ENCODE data around the gene LRRC8D.
"Not testable (repeated sequence)": the region's sequence is repeated elsewhere in the genome, so short reads cannot be mapped to it uniquely, and the experiment has no call there.

LRRC8D gene

DNA sequence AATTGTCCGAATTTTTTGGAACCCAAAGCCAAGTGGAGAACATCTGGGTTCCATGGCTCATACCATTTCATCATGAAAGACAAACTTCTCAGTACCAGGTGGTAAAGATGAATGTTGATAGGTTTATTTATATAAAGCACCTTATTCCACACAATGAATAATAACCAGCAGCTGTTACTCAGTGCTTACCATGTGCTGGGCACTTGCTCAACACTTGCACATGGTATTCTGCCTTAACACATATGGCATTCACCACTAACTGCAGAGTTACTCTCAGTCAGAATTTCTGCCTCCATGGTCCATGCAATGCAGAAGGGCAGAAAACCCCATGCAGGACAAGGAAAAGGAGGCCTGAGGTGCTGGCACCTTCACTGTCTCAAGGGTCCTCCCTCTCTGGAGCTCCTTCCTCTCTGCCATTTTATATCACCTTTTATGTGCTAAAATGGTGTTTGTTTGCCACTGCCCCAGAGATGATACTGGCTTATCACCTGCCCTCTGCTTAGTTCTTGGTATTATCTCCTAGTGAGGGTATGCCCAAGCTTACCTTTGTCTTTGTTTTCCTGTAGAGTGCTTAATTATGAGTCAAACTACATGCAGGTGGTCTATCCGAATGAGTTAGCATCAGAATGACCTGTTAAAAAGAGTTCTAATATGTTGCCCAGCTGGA lies 97.4 kb downstream of the LRRC8D start:
- DNase-seq: no peak

- DNase-seq: no peak
Observed at GRCh38 chr1:89918794-89919155, 97.9 kb downstream of the LRRC8D start.

DNA sequence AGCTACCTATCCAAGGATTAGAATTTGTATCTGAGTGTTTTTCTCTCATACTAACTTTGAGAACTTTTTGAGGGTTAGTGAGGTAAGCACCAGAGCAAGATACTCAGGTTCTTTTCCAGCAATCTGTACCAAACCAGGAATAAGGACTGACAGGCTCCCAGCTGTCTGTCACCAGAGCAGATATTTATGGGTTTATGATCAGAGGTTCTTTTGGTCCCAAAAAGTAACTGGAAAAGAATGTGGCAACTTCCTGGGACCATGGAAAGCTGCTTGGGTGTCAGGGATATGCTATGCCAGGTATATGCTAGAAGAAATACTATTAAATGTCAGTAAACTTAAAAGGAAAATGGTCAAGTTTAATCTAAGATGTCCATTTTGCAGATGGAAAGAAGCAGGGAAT lies 98.3 kb downstream of the LRRC8D start:
- DNase-seq: no peak

DNA sequence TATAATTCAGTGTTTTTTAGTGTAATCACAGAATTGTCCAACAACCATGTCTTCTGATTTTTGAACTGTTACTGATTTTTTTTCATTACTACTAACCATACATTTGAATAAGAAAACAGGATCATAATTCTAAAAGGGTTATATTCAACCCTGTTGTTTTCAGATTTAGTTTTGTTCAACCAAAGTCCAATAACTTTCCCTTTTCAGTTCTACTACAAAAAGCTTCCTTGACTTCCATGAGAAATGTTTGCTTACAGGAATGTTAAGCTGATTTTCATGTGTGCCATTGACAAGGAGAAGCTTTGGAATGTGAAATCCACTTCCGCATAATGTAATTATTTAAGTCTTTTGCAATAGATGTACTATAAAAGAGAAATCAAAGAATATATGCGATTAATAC lies 102.1 kb downstream of the LRRC8D start:
- no peak for DNase-seq

- DNase-seq: no peak
Observed at GRCh38 chr1:89923517-89923916, 102.7 kb downstream of the LRRC8D start.

GRCh38 chr1:89924075-89924474 lies 103.2 kb downstream of the LRRC8D start:
- DNase-seq: not testable (repeated sequence)

GRCh38 chr1:89927049-89927448 lies 106.2 kb downstream of the LRRC8D start:
- DNase-seq: no peak

DNA sequence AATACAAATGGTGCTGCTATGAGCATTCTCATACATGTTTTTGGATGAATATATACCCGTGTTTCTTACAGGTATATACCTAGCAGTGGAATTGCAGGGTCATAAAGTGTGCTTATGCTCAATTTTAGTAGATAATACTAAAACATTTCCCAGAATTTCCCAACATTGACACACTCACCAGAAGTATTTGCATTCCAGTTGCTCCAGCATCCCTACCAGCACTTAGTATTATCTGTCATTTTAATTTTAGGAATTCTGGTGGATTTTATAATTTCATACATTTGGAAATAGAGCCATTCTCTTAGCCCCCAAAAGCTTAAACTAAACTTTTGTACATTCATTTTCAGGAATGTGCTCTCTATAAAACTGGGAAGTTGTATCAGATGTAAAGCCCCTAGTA lies 106.6 kb downstream of the LRRC8D start:
- no peak for DNase-seq

DNA sequence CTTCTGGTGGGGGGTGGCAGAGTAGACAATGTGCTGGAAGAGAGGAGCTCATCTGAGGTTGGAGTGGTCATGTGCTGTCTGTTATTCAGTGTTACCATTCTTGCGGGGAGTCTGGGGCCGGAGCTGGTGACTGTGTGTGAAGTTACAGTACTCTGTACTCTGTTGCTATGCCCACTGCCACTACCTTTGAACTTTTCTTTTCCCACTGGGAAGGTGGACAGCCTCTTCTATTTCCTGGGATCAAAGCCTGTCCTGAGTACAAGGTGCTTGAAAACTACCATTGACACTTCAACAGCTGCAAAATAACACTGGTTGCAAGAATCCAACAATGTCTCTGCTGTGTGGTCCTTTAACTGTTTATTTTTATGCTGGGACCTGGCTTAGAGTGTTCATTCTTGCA lies 107.7 kb downstream of the LRRC8D start:
- no peak for DNase-seq

- DNase-seq: no peak
Observed at GRCh38 chr1:89929467-89930063, 108.7 kb downstream of the LRRC8D start.

- no peak for DNase-seq
Observed at GRCh38 chr1:89930579-89930978, 109.7 kb downstream of the LRRC8D start.

DNA sequence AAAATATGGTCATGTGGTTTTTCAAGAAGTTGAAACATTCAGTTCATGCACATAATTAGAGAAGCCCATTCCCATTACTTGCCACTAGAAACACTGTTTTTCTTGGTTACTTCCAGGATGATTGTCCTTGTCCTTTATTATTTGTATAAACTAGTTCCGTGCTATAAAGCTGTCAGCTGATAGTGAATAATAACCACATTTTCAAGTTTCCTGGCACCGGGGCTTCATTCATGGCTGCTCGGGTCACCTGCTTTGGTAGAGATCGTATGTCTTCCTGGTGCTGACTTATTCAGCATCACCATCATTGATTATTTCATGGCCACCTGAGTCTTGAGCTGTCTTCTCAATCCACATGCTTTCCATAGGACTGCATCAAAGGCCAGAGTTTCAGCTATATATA lies 111.1 kb downstream of the LRRC8D start:
- no peak for DNase-seq

- DNase-seq: no peak
Observed at GRCh38 chr1:89932598-89933364, 111.9 kb downstream of the LRRC8D start.

- DNase-seq: no peak
Observed at GRCh38 chr1:89934461-89934860, 113.6 kb downstream of the LRRC8D start.

DNA sequence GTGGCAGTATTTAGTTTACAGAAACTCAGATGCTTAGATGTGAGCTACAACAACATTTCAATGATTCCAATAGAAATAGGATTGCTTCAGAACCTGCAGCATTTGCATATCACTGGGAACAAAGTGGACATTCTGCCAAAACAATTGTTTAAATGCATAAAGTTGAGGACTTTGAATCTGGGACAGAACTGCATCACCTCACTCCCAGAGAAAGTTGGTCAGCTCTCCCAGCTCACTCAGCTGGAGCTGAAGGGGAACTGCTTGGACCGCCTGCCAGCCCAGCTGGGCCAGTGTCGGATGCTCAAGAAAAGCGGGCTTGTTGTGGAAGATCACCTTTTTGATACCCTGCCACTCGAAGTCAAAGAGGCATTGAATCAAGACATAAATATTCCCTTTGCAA lies 114.4 kb downstream of the LRRC8D start:
- no peak for DNase-seq

GRCh38 chr1:89936694-89937093 lies 115.9 kb downstream of the LRRC8D start:
- no peak for DNase-seq

DNA sequence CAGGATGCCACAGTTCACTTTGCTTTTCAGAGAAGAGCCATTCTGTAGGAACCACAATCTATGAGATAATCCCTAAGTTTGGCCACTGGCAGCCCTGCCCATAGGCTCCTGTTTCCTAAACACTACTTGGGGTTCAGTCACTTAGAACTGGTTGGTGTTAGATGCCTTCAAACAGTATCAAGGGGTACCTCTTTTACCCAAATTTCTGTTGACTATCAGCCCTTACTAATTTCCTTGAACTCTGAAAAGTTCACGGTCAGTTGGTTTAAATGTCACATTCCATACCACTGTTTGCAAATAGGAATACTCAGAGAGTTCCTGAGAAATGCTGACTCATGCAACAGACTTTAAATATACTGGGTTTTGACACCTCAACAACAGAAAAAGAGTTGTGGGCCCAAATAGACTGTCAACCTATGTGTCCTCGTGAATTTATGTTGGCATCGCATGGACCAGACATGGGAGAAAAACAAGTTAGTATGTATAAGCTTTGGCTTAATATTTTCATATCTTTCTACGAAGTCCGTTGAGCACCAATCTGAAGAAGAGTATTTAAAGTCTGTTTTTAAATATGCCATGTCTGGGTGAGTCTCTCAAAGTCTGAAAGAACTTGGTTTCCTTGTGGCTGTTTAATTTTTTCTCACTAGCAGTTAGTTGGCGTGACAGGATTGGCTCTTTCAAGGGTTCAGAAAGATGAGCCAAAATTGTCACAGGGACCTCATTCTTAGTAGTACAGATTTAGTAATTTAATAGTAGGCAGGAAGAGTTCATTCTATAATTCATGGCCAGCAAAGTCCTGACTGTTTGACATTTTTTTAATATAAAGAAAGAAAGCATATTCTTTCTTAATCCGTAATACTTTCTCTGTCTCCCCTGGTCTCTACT lies 117.6 kb downstream of the LRRC8D start:
- DNase-seq: no peak

DNA sequence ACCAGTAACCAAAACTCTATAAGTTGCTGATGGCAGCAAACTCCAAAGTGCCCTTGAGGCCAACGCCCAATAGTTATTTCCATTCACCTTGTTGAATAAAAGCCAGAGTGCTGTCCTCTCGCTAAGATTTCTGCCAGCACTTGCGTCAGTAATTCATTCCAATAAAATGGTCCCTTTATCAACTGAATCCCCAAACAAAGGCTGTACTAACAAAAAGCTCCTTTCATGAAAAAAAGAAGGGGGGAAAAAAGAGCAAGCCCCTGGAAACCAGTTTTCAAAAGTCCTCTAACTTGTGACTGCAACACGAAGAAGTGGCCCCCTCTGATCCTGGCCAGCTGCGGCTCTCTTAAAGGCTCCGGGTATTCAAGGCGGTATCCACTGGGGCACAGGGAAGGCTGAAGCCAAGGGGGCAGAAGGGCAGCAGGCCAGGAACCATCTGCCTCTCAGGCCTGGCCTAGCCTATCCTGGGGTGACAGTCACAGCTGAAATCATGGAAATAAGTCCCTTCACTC lies 118.3 kb downstream of the LRRC8D start:
- DNase-seq: no peak

DNA sequence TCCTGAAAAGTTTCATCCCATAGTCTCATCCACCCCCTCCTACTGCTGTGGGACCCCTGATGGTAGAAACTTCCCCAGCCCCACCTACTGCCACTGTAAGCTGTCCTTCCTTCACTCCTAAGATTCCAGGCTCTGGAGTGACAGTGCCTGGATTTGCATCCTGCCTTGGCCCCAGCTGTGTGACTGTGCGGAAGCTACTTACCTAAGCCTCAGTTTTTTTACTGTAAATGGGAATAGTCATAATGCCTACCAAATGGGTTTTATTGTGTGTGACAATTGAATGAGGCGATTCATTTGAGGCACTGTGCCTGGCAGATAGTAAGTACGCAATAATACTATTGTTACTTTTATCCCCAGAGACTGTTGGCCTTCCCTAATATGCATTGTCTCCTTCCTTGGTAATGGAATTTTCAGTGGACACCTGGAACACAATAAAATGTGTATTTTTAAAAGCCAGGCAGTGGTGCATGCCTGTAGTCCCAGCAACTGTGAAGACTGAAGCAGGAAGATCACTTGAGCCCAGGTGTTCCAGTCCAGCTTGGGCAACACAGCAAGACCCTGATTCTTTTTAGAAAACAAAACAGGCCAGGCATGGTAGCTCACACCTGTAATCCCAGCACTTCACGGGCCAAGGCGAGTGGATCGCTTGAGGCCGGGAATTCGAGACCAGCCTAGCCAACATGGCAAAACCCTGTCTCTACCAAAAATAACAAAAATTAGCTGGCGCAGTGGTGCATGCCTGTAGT lies 119.0 kb downstream of the LRRC8D start:
- no peak for DNase-seq

DNA sequence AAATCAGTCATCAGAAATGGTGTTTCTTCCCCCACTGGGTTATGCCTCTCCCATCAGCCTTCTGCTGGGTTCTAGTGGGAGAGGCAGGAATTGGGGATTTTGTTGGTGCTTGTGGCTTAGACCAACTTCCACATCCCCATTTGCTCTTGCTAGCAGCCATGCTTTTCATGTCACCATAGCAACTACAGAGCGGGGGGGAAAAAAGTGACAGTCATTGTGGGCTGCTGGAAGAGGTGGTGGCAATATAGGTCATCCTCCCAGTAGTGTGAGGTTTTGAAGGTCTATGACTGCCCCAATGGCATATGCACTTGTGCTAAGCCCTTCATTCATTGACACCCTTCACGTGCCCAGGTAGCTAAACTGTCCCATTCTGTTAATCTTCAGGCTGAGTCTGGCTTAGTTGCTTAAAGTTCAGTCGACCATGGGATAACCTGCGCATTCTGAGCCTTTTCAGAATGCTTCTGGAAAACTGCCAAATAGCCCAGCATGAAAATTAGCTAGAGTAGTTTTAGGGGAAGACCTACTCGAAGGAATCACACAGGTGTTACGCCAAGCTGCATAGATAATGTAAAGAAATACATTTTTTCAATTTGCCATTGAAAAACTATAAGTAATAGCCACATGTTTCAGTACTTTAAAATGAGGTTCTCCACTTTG lies 120.4 kb downstream of the LRRC8D start:
- DNase-seq: no peak

GRCh38 chr1:89942014-89942413 lies 121.2 kb downstream of the LRRC8D start:
- no peak for DNase-seq

Data from activated CD4-positive, CD25-positive, alpha-beta regulatory T cell treated with anti-CD3 and anti-CD28 coated beads, Interleukin-2, amount 50 U/mL, for 72 hours (primary cell).